ENCODE measurements around the gene NAV1. TPM values are rescaled to one million over a fixed set of nuclear protein-coding genes. Genes with fewer than 3 reads are reported as not detected.

Gene NAV1
- polyA plus RNA-seq, 1 donor (not counting 4 experiments of a cell fraction or from before 2014, with no cell fraction given), result 13.2 TPM

DNA sequence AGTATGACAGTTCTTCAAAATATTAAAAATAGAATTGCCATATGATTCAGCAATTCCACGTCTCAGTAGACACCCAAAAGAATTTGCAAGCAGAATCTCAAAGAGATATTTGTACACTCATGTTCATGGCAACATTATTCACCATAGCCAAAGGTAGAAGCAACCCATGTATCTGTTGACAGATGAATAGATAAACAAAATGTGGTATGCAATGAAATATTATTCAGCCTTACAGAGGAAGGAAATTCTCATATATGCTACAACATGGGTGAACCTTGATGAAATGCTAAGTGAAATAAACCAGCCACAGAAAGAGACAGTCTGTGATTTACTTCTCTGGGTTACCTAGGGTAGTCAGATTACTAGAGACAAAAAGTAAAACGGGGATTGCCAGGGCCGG is 47.0 kb downstream of the NAV1 start:
- Histone ChIP-seq H4K20me1 (ENCODE audit: control insufficient read depth, extremely low read depth, insufficient read depth, low read length) (no peaks in the 10 kb centered on the region), H3K4me1 (ENCODE audit: control insufficient read depth, extremely low read depth, insufficient read depth, low read length) (no peaks in the 10 kb centered on the region), H3K9me3 (ENCODE audit: control insufficient read depth, low read depth, low read length) (no peaks in the 10 kb centered on the region), H3K4me3 (ENCODE audit: control insufficient read depth in 2 of 3, extremely low read depth in 1 of 3, insufficient read depth in 2 of 3, low read depth in 1 of 3, low read length in 3 of 3) (no peak overlapping the region), H3K9me1 (ENCODE audit: control insufficient read depth, extremely low read depth, insufficient read depth, low read length) (no peaks in the 10 kb centered on the region), H3K36me3 (ENCODE audit: control insufficient read depth in 2 of 2, extremely low read depth in 1 of 2, insufficient read depth in 2 of 2, low read length in 2 of 2) (no peaks in the 10 kb centered on the region), H3K9ac (ENCODE audit: control insufficient read depth, extremely low read depth, insufficient read depth, low read length) (no peak overlapping the region), H3K79me2 (ENCODE audit: control insufficient read depth, insufficient read depth, low read length) (no peaks in the 10 kb centered on the region), H3K27ac (ENCODE audit: control insufficient read depth, insufficient read depth, low read length) (no peak overlapping the region), H3K4me2 (ENCODE audit: control insufficient read depth, extremely low read depth, insufficient read depth, low read depth, low read length) (no peak overlapping the region), H3K27me3 (ENCODE audit: control insufficient read depth, extremely low read depth, insufficient read depth, low read length) (peaks cover 22% of the 10 kb centered on the region), H2AFZ (ENCODE audit: control insufficient read depth, low read length) (no peak overlapping the region)
- no peak for DNase-seq (ENCODE audit: low read depth, low spot score)
- no peak for FAIRE-seq
- no peak for TF ChIP-seq EZH2 (IDR thresholded peaks at IDR 0.05; ENCODE audit: low read length)
- TF ChIP-seq, protein P1, sequence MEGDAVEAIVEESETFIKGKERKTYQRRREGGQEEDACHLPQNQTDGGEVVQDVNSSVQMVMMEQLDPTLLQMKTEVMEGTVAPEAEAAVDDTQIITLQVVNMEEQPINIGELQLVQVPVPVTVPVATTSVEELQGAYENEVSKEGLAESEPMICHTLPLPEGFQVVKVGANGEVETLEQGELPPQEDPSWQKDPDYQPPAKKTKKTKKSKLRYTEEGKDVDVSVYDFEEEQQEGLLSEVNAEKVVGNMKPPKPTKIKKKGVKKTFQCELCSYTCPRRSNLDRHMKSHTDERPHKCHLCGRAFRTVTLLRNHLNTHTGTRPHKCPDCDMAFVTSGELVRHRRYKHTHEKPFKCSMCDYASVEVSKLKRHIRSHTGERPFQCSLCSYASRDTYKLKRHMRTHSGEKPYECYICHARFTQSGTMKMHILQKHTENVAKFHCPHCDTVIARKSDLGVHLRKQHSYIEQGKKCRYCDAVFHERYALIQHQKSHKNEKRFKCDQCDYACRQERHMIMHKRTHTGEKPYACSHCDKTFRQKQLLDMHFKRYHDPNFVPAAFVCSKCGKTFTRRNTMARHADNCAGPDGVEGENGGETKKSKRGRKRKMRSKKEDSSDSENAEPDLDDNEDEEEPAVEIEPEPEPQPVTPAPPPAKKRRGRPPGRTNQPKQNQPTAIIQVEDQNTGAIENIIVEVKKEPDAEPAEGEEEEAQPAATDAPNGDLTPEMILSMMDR (optimal IDR thresholded peaks at IDR 0.05 in 1 of 3, IDR thresholded peaks at IDR 0.05 in 1 of 3, conservative IDR thresholded peaks at IDR 0.05 in 1 of 3; ENCODE audit: extremely low read depth in 1 of 3, insufficient read depth in 2 of 3, low read length in 3 of 3), result no peak
- dilution Hi-C loops (cut with MboI; ENCODE audit: extremely low pct_ligation_motif_present, low sequenced_read_pairs), result no loop called here

DNA sequence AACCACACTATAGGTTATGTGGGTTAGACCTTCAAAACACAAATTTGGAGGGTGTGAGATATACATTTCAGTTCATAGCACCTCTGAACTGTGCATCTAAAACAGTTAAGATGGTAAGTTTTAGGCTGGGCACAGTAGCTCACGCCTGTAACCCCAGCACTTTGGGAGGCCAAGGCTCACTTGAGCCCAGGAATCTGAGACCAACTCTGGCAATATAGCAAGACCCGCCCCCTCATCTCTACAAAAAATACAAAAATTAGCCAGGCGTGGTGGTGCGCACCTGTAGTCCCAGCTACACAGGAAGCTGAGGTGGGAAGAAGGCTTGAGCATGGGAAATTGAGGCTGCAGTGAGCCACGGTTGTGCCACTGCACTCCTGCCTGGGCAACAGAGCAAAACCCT is 47.9 kb downstream of the NAV1 start:
- no peak for DNase-seq (ENCODE audit: low read depth, low spot score)
- Histone ChIP-seq H3K36me3 (ENCODE audit: control insufficient read depth in 2 of 2, extremely low read depth in 1 of 2, insufficient read depth in 2 of 2, low read length in 2 of 2) (no peaks in the 10 kb centered on the region), H4K20me1 (ENCODE audit: control insufficient read depth, extremely low read depth, insufficient read depth, low read length) (no peaks in the 10 kb centered on the region), H3K4me1 (ENCODE audit: control insufficient read depth, extremely low read depth, insufficient read depth, low read length) (no peaks in the 10 kb centered on the region), H2AFZ (ENCODE audit: control insufficient read depth, low read length) (no peak overlapping the region), H3K9ac (ENCODE audit: control insufficient read depth, extremely low read depth, insufficient read depth, low read length) (no peak overlapping the region), H3K27me3 (ENCODE audit: control insufficient read depth, extremely low read depth, insufficient read depth, low read length) (peaks cover 29% of the 10 kb centered on the region), H3K4me2 (ENCODE audit: control insufficient read depth, extremely low read depth, insufficient read depth, low read depth, low read length) (no peak overlapping the region), H3K27ac (ENCODE audit: control insufficient read depth, insufficient read depth, low read length) (no peak overlapping the region), H3K79me2 (ENCODE audit: control insufficient read depth, insufficient read depth, low read length) (no peaks in the 10 kb centered on the region), H3K9me1 (ENCODE audit: control insufficient read depth, extremely low read depth, insufficient read depth, low read length) (no peaks in the 10 kb centered on the region), H3K9me3 (ENCODE audit: control insufficient read depth, low read depth, low read length) (no peaks in the 10 kb centered on the region), H3K4me3 (ENCODE audit: control insufficient read depth in 2 of 3, extremely low read depth in 1 of 3, insufficient read depth in 2 of 3, low read depth in 1 of 3, low read length in 3 of 3) (no peak overlapping the region)
- TF ChIP-seq, protein P1 (optimal IDR thresholded peaks at IDR 0.05 in 1 of 3, IDR thresholded peaks at IDR 0.05 in 1 of 3, conservative IDR thresholded peaks at IDR 0.05 in 1 of 3; ENCODE audit: extremely low read depth in 1 of 3, insufficient read depth in 2 of 3, low read length in 3 of 3), result no peak
- no peak for TF ChIP-seq EZH2 (IDR thresholded peaks at IDR 0.05; ENCODE audit: low read length)
- dilution Hi-C loops (cut with MboI; ENCODE audit: extremely low pct_ligation_motif_present, low sequenced_read_pairs), result no loop called here
- FAIRE-seq, result no peak
